Measurements from ENCODE around the gene HSH2D.

The HSH2D gene

GRCh38 chr19:16121141-16121540 is 22.3 kb upstream of the HSH2D start:
- no peak for DNase-seq

DNA sequence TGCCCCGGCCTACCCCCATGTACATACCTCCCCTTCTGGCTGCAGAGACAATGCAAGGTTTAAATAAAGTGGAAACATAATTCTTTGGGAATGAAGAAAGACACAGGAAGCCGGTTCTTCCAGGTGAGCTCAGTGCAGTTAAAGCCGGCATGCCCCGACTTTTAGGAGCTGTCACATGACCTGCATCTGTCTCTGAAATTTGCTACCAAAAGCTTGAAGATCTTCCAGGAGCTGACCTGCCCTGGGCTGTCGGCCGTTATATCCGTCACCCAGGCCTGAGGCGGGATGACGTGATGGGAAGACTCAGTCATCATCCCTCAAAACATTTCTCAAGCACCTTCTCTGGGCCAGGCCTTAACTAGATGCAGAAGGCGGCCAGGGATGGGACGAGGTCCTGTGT is 21.5 kb upstream of the HSH2D start:
- DNase-seq, result no peak

GRCh38 chr19:16124953-16125352 is 18.5 kb upstream of the HSH2D start:
- DNase-seq, result no peak

DNA sequence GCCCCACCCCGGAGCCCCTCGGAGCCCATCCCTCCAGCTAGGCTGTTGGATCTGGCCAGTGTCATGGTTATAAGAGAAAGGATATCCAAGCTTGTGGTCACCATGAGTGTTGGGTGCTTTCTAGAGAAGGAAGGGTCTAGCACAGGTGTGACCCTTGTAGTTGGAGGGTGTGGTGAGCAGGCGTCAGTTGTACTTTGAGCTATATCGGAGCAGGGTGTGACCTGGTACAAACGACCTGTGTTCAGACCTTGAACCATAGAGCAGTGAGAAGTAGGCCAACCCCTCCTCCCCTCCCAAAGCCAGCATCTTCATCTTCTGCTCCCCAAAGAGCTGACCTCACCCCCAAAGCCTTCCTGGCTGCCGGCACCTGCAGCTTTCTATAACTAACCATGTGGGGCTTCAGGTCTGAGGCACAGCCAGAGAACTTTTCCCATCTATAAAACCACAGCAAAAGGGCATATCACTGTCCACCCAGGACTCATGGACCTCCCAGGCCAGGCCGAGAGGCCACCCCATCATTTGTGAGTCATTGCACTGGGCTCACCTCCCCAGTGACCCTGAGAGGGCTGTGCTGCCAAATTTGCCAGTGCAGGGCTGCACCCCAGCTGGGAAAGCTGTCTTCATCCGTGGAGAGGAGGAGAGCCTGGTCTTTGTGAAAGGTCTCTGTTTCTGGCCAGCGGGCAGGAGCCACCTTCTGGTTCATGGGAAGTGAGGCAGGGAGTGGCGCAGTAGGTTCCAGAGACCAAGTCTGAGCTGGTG is 17.6 kb upstream of the HSH2D start:
- no peak for DNase-seq

GRCh38 chr19:16127080-16127479 is 16.4 kb upstream of the HSH2D start:
- no peak for DNase-seq

DNA sequence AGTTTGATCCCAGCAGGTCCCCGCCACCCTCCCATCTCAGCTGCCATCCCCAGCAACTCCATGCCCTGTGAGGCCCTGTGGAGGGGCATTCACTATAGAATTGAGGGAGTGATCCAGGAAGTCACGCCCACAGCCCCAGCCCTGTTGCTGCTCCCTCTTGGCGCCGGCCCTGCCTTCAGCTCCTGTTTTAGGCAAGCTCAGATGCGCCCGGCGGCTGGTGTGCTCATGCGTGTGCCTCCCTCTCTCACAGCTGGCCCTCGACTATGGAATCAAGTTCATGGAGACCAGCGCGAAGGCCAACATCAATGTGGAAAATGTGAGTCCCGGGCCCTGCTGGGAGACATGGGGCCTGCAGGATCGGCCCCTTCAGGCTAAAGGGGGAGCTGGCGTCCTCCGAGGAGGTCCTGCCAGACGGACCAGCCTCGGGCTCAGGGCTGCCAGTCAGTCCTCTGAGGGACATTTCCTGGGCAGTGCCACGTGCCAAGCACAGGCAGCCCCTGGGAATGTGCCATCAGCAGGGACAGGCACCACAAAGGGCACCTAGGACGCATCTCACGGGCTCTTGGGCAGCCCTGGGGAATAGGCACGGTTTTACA is 15.6 kb upstream of the HSH2D start:
- DNase-seq, result no peak

- no peak for DNase-seq
These were observed 11.8 kb upstream of the HSH2D start for GRCh38 chr19:16131648-16132047.

DNA sequence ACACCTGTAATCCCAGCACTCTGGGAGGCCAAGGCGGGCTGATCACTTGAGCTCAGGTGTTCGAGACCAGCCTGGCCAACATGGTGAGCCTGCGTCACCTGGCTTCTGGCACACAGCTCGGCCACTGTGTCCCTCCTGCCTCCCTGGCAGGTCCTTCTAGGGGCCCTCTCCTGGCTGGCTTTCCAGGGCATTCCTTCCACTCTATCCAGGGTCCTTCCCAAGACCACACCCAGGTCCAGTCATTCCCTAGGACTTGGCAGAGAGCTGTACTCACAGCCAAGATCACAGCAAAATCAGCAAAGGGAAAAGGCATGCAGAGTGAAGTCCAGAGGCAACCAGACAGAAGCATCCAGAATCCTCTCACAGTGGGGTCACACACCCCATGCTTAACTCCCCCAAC is 9.7 kb upstream of the HSH2D start:
- no peak for DNase-seq

GRCh38 chr19:16134510-16134909 is 9.0 kb upstream of the HSH2D start:
- no peak for DNase-seq

- DNase-seq, result no peak
These were observed 7.9 kb upstream of the HSH2D start for GRCh38 chr19:16135430-16136127.

- no peak for DNase-seq
These were observed 7.1 kb upstream of the HSH2D start for GRCh38 chr19:16136185-16136999.

DNA sequence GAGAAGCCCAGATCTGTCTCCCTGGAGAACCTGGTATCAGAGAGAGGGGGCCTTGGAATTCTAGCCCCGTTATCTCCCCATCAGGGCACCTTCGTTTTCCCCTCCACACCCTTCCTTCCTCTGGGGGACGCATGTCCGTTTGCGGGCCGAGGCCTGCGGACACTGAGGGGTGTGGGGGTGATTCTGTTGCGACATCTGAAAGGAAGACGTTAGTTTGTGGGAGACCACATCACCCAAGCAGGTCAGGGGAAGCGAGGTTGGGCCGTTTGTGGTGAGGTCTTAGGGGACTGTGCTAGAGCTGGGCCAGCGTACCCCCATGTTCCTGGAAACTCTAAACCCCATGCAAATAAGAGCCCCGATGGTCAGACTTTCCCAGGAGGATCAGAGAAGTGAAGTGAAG is 3.7 kb upstream of the HSH2D start:
- DNase-seq, result no peak

DNA sequence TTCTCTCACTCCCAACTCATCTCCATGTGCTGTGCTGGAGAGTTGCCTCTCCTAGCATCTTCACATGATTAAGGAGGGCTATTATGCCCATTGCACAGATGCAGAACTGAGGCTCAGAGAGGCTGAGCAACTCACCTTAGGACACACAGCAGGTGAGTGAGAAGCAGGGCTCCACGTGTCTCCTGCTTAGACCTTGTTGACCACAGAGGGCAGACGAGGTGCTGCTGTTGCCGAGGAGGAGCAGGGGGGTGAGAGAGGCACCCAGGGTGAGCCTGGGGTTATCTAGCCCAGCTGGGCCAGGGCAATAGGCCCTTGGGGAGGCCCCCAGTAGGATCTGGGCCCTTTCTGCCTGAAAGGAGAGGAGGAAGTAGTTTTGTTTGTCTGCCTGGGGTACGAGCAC is 2.4 kb upstream of the HSH2D start:
- DNase-seq, result no peak

- no peak for DNase-seq
These were observed 1.4 kb upstream of the HSH2D start for GRCh38 chr19:16142032-16142580.

DNA sequence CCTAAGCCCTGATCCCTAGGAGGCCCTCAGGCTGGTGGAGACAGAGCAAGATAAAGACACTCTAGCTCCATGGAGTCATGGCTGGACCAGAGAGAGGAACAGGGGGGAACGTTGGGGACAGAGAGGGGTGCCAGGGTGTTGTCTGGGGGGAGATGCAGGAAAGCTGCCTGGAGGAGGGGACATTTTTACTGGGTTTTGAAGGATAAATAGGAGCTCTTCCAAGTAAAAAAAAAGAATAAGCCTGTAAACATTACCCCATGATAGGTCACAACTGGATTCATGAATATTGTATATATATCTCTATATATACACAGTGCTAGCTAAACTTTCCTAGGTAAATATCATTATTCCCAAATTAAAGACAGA is 714 bp downstream of the HSH2D start:
- no peak for DNase-seq

- DNase-seq, result no peak
These were observed 2.6 kb downstream of the HSH2D start for GRCh38 chr19:16146112-16146511.

- no peak for DNase-seq
These were observed 5.2 kb downstream of the HSH2D start for GRCh38 chr19:16148443-16149229.

GRCh38 chr19:16153582-16154336 is 10.3 kb downstream of the HSH2D start:
- no peak for DNase-seq

DNA sequence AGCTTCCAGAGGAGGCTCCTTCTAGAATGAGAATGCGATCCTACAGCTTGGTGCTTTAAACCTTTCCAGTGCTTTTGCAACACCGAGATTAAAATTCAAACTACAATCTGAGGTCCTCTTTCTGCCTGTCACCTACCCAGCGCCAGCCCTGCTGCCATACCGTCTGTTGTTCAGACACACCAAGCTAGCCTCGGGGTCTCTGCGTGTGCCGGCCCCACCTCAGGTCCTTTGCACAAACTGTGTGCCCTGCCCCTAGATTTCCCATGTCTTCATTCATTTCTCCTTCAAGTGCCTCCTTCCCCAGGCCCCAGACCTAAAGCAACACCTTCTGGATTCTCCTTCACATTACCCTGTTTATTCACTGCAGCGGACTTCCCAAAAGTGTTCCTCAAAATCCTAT is 11.1 kb downstream of the HSH2D start:
- no peak for DNase-seq

DNA sequence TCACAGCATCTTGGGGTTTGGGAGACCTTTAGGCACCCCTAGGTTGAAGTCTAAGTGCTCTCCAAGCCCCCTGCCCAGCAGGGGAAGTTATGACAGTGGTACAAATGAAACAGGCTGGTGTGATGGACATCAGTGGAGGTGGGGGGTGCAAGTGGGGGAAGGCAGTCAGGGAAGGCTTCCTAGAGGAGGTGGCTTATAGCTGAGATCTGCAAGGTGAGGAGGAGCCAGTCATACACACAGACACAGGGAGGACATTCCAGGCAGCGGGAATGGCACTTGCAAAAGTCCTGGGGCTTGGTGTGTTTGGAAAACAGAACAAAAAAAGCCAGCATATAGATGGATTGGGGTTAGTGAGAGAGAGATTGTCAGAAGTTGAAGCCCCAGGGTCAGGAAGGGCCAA is 11.6 kb downstream of the HSH2D start:
- no peak for DNase-seq

- no peak for DNase-seq
These were observed 13.4 kb downstream of the HSH2D start for GRCh38 chr19:16156904-16157303.

GRCh38 chr19:16157601-16158000 is 14.1 kb downstream of the HSH2D start:
- no peak for DNase-seq

All from stimulated activated CD4-positive, alpha-beta T cell treated with anti-CD3 and anti-CD28 coated beads, Interleukin-2, amount 100 ng/mL, for 24 hours (primary cell).